Left colon (tissue), 2 donors: ENCODE results near the gene GALNT9. TPM values are rescaled to one million over a fixed set of nuclear protein-coding genes. Genes with fewer than 3 reads are reported as not detected.
"Not testable (repeated sequence)": the region's sequence is repeated elsewhere in the genome, so short reads cannot be mapped to it uniquely, and the experiment has no call there.

Experiments used
- ATAC-seq: fragments of 200-7000 bp; cut with Tn5 transposase; one replicate; pipeline ENCODE4 v1.9.1; 2020; ENCODE audit warnings: mild to moderate bottlenecking, moderate library complexity
- DNase-seq, 2 donors: peaks; one replicate each; pipeline ENCODE4 v3.0.0-alpha.2; 2020
- intact Hi-C, 2 donors: fragments of 100-400 bp; cut with DNase I in 1 of 2; cut with micrococcal nuclease in 1 of 2; formaldehyde crosslinking; loops; one replicate each; pipeline versions ENCODE4 v1.11.2 to v1.14.0; 2022; cut with DNase I, micrococcal nuclease
- total RNA-seq, 2 donors: library from RNA; stranded (reverse); fragmentation: NEBNext Ultra II Directional; extraction: Animal tissue kit (Norgen Biotek cat#: 25700); gene quantifications; one replicate each; pipeline ENCODE4 v1.2.1, GENCODE V29; 2021
- donor health status: DM: no; HTN: no; CAD: no.
- donor health status: DM: yes; HTN: yes; CAD: no.

The GALNT9 gene
- total RNA-seq, 2 donors from 2014 or later = 0.39 TPM; not detected in 1

- intact Hi-C loops = no loop called here
- no peak for ATAC-seq
- DNase-seq = no peak
These were observed 66.9 kb downstream of the GALNT9 start for GRCh38 chr12:132262256-132263060.

- intact Hi-C loops = no loop called here
- no peak for ATAC-seq
- no peak for DNase-seq
These were observed 67.9 kb downstream of the GALNT9 start for GRCh38 chr12:132261328-132262138.

DNA sequence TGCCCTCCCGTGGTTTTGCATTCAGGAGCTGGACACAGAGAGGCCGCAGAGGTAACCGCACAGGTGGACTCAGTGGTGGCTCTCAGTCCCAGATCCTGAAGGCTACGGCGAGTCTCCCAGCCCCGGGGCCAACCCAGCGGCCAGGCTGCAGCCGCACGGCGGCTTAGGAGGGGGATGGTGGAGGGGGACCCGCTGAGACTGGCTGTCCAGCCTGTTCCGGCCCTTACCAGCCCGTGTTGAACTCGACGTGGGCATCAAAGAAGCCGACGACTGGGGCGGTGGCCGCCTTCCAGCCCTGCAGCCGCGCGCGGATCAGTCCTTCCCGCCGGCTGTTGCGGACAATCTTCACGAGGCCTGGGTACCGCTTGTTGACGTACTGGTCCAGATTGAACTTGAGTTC is 68.7 kb downstream of the GALNT9 start:
- intact Hi-C loops = no loop called here
- DNase-seq (no peak), ATAC-seq (no peak)

DNA sequence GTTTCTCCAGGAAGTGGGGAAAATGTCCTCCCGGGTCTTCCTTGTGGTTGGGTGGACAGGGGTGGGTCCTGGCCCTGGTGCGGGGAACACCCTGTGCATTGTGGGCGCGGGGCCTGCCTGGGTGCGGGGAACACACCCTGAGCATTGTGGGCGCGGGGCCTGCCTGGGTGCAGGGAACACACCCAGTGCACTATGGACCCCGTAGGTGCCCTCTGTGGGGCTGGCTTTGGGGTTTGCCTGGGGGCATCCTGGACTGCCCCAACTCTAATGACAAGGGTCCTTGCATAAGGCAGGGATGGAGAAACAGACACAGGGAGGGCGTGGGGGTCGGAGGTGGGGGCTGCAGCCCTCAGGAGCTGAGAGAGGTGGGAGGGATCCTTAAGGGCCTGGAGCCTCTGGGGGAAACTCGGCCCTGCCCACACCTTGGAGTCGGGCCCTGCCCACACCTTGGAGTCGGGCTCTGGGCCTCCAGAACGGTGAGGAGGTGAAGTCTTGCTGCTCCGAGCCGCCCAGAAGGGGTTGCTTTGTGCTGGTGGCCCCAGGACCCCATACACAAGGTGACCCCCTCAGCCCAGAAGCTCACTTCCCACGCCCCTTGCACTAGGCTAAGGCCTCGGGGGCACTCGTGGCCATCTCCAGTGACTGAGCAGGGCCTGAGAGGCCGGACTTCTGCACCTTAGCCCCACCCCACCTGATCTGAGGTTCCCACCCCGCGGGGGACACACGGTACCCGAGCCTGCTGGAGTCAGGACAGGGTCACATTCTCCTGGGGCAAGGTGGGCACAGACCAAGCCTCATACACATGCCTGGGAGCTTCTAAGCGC is 69.3 kb downstream of the GALNT9 start:
- intact Hi-C loops = no loop called here
- DNase-seq (no peak), ATAC-seq (no peak)

DNA sequence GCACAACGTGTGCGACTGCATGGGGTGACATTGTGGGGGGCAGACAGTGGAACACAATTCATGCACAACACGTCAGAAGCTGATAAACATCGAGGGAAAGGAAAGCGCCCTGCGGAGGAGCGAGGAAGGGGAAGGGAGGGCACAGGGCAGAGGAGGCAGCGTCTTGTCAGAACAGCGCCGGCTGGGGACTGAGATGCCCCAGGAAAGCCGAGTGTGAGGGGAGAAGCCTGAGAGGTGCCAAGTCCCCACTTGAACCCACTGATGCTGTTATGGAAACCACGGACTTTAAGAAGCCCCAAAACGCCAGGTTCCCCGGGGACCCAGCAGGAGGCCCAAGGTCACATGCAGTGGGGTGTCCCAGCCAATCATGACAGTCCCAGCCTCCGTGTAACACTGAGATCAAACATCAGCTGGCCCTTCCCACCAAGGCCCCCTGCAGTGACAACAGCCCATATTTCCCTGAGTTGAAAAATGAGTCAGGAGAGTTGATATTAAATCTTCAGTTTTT is 70.0 kb downstream of the GALNT9 start:
- intact Hi-C loops = no loop called here
- DNase-seq (no peak), ATAC-seq (no peak)

- ATAC-seq (no peak), DNase-seq (no peak)
- intact Hi-C loops = no loop called here
These were observed 70.8 kb downstream of the GALNT9 start for GRCh38 chr12:132258543-132258942.

GRCh38 chr12:132257955-132258490 is 71.4 kb downstream of the GALNT9 start:
- DNase-seq (no peak), ATAC-seq (no peak)
- intact Hi-C loops = no loop called here

DNA sequence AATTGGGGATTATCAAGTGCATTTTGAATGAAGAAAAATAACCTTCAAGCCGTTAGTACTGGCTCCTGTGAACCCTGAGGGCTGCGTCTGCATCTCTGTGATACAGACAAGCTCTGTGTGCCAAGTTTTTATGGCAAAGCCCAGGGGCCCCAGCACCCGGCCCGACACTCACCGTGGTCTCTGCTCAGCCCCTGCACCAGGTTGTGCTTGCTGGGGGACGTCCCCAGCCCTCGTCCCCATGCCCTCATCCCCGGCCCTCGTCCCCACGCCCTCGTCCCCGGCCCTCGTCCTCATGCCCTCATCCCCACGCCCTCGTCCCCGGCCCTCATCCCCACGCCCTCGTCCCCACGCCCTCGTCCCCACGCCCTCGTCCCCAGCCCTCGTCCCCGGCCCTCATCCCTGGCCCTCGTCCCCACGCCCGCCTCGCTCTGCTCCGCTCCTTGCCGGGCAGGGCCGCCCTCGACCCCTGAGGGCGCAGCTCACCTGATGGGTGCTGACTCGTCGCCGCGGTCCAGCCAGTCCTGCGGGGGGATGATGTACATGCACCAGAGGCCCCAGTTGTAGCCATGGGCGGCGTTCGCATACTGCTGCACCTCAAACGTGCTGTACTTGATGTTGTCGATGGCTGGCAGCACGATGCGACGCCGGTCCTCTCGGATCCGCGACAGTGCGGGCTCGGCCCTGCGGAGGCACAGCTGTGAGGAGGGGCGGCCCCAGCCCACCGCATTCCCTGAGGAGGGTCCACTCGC is 72.0 kb downstream of the GALNT9 start:
- no peak for DNase-seq
- intact Hi-C loops = no loop called here
- no peak for ATAC-seq

GRCh38 chr12:132256646-132257045 is 72.7 kb downstream of the GALNT9 start:
- no peak for ATAC-seq
- no peak for DNase-seq
- intact Hi-C loops = no loop called here

GRCh38 chr12:132255642-132256041 is 73.7 kb downstream of the GALNT9 start:
- ATAC-seq = no peak
- intact Hi-C loops = no loop called here
- DNase-seq = no peak

- ATAC-seq (no peak), DNase-seq (no peak)
- intact Hi-C loops = no loop called here
These were observed 75.5 kb downstream of the GALNT9 start for GRCh38 chr12:132253698-132254480.

DNA sequence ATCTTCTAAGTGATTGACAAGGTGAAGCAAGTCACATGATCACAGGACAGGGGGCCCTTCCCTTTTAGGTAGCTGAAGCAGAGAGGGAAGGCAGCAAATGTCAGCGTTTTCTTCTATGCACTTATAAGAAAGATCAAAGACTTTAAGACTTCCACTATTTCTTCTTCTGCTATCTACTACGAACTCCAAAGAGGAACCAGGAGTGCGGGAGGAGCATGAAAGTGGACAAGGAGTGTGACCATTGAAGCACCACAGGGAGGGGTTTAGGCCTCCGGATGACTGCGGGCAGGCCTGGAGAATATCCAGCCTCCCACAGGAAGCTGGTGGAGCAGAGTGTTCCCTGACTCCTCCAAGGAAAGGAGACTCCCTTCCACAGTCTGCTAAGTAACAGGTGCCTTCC is 76.4 kb downstream of the GALNT9 start:
- intact Hi-C loops, DNase-seq, ATAC-seq: not testable (repeated sequence)

GRCh38 chr12:132251741-132252490 is 77.5 kb downstream of the GALNT9 start:
- ATAC-seq (no peak), DNase-seq (no peak)
- intact Hi-C loops = no loop called here

DNA sequence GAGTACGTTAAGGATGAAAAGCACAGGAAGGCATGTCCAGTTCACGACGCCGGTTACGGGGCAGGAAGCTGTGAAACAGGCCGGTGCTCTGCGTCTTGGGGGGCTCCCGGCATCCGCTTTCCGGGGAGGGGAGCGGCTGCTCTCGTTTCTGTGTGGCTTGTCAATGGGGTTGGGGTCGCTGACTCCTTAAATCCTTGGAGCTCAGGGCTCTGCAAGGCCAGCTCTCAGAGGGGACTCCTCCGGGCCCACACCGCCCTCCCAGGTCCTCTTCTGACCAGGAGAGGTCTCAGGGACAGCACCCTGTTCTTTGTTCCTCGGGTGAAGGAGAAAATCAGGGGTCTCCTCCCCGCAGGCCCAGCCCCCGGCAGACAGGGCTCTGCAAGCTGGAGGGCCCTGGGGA is 78.1 kb downstream of the GALNT9 start:
- no peak for ATAC-seq
- no peak for DNase-seq
- intact Hi-C loops = no loop called here

GRCh38 chr12:132250707-132251106 is 78.7 kb downstream of the GALNT9 start:
- intact Hi-C loops = no loop called here
- DNase-seq (no peak), ATAC-seq (no peak)

DNA sequence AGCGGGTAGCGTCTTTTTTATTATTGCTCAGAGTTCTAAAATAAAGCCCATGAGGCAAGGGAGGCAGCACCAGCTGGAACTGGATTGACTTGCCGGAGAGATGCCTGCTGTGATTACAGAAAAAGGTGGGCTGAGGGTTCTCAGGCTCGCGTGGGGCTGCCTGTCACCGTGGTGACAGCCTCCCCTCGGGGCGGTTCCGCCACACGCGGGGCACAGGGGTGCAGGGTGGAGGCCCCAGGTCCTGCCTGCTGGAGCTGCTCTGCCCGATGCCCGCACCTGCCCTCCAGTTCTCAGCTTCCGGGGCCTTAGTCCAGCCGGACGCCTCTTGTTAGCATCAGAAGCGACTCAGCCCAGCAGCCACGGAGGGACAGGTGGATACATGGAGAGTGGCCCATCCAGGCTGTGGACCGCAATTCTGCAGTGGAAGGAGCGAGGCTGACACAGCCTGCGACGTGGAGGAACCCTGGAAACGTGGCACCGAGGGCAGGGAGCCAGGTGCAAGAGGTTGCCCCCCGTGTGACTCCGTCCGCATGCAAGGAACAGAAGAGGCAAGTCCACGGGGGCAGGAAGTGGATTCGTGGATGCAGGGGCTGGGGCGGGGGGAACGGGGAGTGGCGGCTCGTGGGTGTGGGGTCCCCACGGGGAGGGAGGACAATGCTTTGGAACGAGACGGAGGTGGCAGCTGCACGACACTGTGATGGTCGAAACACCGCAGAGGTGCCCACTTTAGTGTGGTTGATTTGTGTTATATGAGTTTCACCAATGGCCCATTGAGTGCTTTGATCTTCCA is 79.5 kb downstream of the GALNT9 start:
- ATAC-seq (no peak), DNase-seq (no peak)
- intact Hi-C loops = no loop called here
